GM21528 (cell line): ENCODE results near the gene TCP11L2.

Experiments used
- ATAC-seq: cut with Tn5 transposase; IDR thresholded peaks from one replicate; pipeline ENCODE4 v1.9.1; 2021; ENCODE audit warnings: mild to moderate bottlenecking, moderate library complexity; ENCODE audit not compliant: unreplicated experiment, low FRiP score

TCP11L2 gene

DNA sequence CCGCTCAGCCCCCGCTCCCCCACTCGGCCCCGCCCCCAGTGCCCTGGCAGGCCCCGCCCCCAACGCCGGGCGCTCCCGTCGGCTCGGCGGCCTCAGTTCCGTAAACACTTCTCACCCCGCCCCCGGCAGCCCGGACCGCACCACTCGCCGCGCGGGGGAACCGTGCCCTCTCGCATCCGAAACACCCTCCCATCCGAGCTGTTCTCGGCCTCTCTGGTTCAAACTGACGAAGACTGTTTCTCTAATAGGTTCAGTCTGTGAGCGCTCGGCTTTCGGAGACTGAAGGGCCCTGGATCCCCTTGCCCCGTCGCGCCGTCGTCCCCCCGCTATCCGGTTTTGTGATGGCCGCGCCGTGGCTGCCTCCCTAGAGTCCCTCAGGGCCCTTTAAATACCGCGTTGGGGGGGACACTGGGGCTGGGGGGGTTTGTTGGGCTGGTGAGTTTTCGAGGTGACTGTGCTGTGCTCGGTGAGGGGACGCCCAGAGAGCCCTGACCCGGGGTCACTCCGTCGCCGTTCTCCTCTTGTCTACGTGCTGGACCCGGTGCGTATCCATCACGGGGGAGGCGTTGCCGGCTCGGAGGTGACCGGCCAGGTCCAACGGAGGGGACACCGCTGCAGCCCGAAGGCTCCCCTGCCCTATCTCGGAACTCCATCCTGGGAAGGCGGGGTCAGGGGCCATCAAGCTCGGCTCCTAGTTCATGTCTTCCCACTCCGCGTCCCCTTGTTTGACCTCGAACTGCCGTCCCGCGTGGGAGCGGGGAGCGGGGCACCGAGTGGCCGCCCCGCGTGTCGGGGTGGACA is at the start of gene TCP11L2:
Gene TCP11L2 (plus strand): TSS at position 333 of the 801 bp plus-strand sequence. CDS start 8,343 bp downstream, outside the sequence.
- peak; percentile 75 for ATAC-seq

DNA sequence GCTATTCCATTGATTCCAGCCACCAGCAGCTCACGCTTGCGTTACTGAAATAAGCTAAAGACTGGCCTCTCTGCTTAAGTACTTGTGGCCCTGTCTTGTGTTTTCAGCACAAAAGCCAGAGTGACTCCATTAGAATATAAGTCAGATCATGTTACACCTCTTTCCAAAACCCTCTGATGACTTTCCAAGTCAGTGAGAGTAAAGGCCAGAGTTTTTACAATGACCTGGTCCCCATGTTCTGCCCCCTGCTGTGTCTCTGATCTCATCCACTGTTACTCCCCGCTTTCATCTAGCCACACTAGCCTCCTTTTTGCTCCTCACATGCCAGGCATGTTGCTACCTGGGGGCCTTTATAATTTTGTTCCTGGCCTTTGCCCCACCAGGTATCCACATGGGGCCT is 47.8 kb upstream of the TCP11L2 start:
- ATAC-seq: no peak

DNA sequence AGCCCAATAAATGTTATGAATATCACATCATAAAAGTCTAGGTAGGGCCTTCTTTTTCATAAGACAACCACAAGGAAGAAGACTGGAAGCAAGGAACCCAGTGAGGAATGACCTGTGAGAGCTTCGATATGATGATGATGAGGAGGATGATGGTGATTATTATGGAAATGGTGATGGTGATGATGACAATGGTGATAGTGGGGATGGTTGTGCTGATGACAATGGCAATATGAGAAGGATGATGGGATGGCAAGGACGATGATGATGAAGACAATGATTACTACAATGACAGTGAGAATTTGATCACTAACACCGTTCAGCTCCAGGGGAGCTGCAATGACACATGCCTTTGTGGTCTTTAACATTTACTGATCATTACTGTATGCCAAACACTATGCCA is 47.0 kb upstream of the TCP11L2 start:
- no peak for ATAC-seq

GRCh38 chr12:106255952-106256351 is 46.6 kb upstream of the TCP11L2 start:
- no peak for ATAC-seq

DNA sequence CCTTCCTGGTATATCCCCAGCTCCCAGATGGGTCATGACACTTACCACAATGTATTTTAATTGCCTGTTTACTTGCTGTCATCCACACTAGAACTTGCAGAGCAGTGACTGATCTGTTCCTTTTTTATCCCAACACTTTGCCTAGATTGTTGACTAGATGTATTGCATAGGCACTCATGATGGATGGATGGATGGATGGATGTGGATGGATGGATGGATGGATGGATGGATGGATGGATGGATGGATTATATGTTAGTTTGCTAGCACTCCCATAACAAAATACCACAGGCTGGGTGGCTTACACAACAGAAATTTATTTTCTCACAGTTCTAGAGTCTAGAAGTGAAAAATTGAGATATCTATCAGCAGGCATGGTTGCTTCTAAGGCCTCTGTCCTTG is 46.0 kb upstream of the TCP11L2 start:
- no peak for ATAC-seq

DNA sequence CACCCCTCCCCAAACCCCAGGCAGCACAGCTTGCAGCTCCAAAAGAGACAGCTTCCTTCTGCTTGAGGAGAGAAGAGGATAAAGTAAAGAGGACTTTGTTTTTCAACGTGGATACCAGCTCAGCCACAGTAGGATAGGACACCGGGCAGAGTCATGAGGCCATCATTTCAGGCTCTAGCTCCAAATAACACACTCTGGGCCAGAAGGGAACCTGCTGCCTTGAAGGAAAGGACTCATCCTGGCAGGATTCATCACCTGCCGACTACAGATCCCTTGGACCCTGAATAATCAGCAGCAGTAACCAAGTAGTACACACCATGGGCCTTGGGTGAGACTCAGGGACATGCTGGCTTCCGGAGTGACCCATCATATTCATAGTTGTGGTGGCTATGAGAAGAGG is 44.3 kb upstream of the TCP11L2 start:
- ATAC-seq: no peak

DNA sequence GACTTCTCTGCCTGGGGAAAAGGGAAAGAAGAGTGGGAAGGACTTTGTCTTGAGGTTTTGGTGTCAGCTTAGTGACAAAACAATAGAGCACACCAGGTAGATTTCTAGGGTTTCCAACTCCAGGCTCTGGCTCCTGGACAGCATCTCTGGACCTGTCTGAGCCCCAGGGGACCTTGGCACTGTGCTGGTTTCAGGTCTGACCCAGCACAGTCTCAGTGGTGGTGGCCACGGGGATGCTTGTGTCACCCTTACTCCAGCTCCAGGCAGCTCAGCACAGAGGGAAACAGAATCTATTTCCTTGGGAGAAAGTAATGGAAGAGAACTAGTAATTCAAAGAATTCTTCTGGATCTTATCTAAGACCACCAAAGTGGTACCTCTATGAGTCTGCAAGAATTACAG is 43.6 kb upstream of the TCP11L2 start:
- ATAC-seq: no peak

- no peak for ATAC-seq
These were observed 37.4 kb upstream of the TCP11L2 start for GRCh38 chr12:106265116-106265515.

- no peak for ATAC-seq
These were observed 35.0 kb upstream of the TCP11L2 start for GRCh38 chr12:106267535-106267934.

DNA sequence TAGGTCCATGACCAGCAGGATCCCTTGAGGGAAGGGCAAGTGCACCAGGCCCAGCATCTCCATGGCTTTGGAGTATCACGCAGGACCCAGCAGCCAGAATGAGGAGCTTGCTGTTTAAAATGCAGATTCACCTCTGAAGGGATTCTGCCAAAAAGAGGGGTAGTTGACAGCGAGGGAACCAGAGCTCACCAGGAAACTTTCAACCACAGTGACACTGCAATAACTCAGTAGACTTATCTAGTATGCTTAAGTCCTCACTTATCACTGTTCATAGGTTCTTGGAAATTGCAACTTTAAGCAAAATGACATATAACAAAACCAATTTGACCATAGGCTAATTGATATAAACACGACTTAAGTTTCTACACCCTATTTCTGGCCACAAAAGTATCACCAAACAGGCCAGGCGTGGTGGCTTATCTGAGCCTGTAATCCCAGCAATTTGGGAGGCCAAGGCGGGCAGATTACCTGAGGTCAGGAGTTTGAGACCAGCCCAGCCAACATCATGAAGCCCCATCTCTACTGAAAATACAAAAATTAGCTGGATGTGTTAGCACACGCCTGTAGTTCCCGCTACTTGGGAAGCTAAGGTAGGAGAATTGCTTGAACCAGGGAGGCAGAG is 33.3 kb upstream of the TCP11L2 start:
- no peak for ATAC-seq

DNA sequence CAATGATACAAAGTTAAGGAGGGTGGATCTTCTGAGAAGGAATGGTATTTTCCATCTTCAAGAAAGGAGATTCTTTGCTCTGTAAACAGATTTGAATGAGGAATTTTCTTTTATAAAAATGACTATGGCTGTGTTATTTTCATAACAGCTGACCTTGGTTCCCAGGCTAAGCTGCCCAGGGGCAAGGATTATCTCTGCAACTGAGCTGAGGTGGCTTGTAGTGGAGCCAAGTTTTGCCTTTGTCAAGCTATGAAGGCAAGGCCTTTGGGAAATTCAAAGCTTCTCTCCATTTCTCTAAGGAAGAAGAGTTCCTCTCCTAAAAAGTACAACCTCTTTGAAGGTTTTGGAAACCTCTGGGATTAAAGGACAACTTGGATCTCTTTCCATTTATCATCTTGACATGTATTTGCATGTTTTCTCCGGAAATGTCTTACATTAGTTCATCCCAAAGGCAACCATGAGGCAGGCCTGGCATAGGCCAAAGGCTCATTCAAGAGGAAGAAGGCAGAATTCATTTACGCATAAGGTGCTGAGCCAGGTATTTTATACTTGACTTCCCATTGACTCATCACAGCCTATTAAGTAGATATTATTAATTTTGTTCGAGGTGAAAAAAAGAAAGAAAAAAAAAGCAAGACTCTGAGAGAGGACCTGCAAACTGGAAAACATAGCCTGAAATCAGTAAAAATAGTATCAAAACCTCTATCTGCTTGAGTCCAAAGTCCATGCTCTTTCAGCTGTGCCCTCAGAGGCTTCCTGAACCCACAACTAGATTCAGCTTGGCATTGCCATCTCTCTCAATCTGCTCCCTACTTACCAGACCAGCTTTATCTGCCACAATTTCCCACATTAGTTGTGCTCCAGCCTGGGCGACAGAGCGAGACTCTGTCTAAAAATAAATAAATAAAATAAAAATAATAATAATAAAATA is 30.7 kb upstream of the TCP11L2 start:
- ATAC-seq: no peak

DNA sequence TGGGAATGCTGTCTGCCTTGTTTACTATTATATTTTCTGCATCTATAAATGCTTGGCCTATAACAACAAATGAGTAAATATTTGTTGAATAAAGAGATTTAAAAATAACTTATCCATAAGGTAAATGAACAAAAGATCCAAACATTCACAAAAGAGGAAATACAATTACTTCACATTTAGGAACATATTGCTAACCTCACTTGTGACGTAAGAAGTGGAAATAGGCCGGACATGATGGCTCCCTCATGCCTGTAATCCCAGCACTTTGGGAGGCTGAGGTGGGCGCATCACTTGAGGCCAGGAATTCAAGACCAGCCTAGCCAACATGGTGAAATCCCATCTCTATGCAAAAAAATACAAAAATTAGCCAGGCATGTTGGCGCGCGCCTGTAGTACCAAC is 29.0 kb upstream of the TCP11L2 start:
- ATAC-seq: no peak

- no peak for ATAC-seq
These were observed 28.5 kb upstream of the TCP11L2 start for GRCh38 chr12:106274012-106274411.

GRCh38 chr12:106274575-106275121 is 27.9 kb upstream of the TCP11L2 start:
- ATAC-seq: no peak

DNA sequence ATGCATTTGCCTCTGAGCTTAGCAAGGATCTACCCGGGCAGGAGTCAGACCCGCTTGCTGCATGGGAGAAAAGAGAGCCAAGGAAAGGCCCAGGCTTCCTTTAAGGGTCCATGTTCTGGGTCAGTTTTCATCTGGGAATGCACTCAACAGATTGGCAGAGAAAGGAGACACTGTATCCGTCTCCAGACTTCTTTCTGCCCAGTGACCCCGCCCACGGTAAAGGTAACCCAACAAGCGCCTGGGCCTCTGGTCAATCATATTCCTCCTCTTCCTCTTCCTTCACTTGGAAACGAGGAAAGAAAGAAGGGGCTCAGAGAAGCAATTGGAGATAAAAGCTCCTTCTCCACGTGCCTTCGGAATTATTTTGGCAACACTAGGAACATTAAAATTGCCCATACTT is 27.1 kb upstream of the TCP11L2 start:
- no peak for ATAC-seq

DNA sequence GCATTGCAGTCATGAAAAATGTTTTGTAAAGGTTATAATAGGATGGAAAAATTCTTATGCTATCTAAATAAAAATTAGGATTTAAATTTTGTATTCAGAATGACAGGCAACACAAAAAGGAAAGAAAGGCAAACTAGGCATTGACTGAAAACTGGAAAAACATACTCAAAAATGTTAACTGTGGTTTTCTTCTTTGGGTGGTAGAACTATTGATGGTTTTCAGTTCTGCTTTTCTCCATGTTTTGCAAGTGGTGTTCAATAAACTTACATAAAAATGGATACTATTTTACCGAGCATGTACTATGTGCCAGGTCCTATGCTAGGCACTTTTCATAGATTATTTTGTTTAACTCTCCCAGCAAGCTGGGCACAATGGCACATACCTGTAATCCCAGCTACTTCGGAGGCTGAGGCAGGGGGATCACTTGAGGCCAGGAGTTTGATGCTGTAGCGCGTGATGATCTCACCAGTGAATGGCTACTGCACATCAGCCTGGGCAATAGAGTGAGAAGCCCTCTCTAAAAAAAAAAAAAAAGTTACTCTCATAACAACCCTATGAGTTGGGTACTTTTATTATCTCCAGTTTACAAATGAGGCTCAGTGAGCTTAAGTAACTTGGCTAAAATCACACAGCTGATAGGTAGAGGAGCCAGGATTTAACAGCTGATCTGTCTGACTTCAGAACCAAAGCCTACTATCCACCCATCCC is 26.3 kb upstream of the TCP11L2 start:
- ATAC-seq: peak; percentile 81

DNA sequence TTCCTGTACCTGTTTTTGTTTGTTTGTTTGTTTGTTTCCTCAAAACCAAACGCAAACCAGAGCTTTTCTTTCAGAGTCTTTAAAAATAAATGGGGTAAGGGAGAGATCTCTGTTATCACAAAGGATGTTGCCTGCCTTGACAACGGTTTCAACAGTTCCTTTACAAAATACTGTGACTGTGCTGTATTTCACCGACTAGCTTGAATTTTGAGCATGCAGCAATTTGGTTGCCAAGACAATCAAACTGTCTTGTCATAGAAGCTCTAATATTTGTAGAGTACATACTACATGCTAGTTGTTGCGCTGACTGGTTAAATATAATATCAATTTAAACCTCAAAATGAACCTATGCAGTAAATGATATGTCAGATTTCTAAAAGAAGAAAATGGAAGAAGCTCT is 22.4 kb upstream of the TCP11L2 start:
- no peak for ATAC-seq

- ATAC-seq: no peak
These were observed 21.3 kb upstream of the TCP11L2 start for GRCh38 chr12:106281056-106281782.

DNA sequence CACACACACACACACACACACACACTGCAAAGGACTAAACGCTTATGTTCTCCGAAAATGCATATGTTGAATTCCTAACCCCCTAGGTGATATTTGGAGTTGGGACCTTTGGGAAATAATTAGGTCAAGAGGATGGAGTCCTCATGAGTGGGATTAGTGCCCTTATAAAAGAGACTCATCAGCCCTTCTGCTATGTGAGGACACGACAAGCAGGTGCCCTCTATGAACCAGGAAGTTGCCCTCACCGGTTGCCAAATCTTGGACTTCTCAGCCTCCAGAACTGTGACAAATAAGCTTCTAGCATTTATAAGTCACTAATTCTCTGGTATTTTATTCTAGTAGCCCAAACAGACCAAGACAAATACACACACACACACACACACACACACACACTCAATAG is 20.7 kb upstream of the TCP11L2 start:
- ATAC-seq: no peak
